ENCODE data around the gene ZSWIM5.

DNA sequence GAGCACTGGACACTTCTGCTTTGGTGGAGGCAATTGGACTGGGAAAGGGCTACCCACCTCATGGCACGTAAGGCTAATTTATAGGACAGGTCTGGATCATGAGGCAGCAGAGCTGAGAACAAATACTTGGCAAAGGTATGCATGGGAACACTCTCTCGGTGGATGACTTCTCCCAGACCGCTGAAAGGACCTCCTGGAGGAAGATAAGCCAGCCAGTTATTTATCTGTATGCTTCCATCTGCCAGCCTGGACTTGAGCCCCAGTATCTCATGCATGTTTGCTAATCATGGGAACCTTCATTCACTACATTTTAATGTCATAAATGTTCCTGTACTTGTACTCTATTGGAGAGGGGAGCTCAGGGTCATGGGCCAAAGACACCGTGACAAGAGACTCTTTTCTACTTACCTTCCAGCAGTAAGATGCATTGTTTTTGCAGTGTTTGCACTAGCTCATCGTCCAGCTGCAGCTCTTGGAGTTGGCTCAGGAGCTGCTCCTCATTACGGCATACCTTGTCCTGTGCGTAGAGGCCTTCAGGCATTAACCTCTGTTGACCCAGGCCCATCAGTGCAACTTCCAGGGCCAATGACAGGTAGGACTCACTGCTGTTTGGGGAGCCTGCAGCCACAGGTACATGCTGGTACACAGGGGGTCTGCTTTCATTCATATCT is 170.6 kb downstream of the ZSWIM5 start:
- TF ChIP-seq POLR2A (IDR thresholded peaks at IDR 0.05; ENCODE audit: low read depth, low read length) (no peak), POLR2AphosphoS5 (IDR thresholded peaks at IDR 0.05; ENCODE audit: low read depth, low read length) (no peak), TAF1 (IDR thresholded peaks at IDR 0.05; ENCODE audit: borderline replicate concordance, low read depth, low read length) (no peak)

Data from GM12892 (cell line).